ENCODE results near the gene PFDN5.

The PFDN5 gene
- 11.0 to 14.8 (median 14.5) reads per million in 4 donors for total RNA-seq

- DNase-seq, result peak; percentile 66 to 92 (median 81)
Observed at GRCh38 chr12:53295070-53295890, at the start of gene PFDN5. PFDN5 (plus strand) TSS chr12:53295542; CDS start chr12:53295568, 26 bp downstream.

- peak; percentile 53 to 76 (median 59) for DNase-seq
Observed at GRCh38 chr12:53251477-53252348, 43.6 kb upstream of the PFDN5 start.

GRCh38 chr12:53252349-53252916, 42.9 kb upstream of the PFDN5 start:
- DNase-seq, result peak in 1 of 5 donors; percentile 24

- no peak for DNase-seq
Observed at GRCh38 chr12:53253298-53253697, 42.0 kb upstream of the PFDN5 start.

GRCh38 chr12:53254816-53255545, 40.4 kb upstream of the PFDN5 start:
- DNase-seq, result no peak

- DNase-seq, result no peak
Observed at GRCh38 chr12:53255996-53256395, 39.3 kb upstream of the PFDN5 start.

- no peak for DNase-seq
Observed at GRCh38 chr12:53258541-53259539, 36.5 kb upstream of the PFDN5 start.

GRCh38 chr12:53259891-53260290, 35.5 kb upstream of the PFDN5 start:
- DNase-seq, result no peak

GRCh38 chr12:53265783-53266182, 29.6 kb upstream of the PFDN5 start:
- no peak for DNase-seq

GRCh38 chr12:53267306-53267998, 27.9 kb upstream of the PFDN5 start:
- DNase-seq, result no peak

GRCh38 chr12:53267999-53268629, 27.2 kb upstream of the PFDN5 start, which contains the start of gene ESPL1:
ESPL1 (plus strand) TSS chr12:53268299; CDS start chr12:53268767, 468 bp downstream.
- DNase-seq, result peak; percentile 61 to 88 (median 73)

GRCh38 chr12:53268630-53269562, 26.4 kb upstream of the PFDN5 start:
- DNase-seq, result no peak

- no peak for DNase-seq
Observed at GRCh38 chr12:53274445-53274844, 20.9 kb upstream of the PFDN5 start.

- no peak for DNase-seq
Observed at GRCh38 chr12:53276511-53276910, 18.8 kb upstream of the PFDN5 start.

- DNase-seq, result no peak
Observed at GRCh38 chr12:53277981-53278380, 17.4 kb upstream of the PFDN5 start.

GRCh38 chr12:53279283-53279869, 16.0 kb upstream of the PFDN5 start:
- DNase-seq, result no peak

- DNase-seq, result no peak
Observed at GRCh38 chr12:53279888-53280498, 15.3 kb upstream of the PFDN5 start.

GRCh38 chr12:53286448-53286847, 8.9 kb upstream of the PFDN5 start:
- DNase-seq, result no peak
